GM20000 (cell line): ENCODE data around the gene SLIT3.

ENCODE experiments used
- DNase-seq: peaks from one replicate; pipeline ENCODE4 v3.0.0; 2012; ENCODE audit warnings: low spot score
- CTCF ChIP-seq: IDR thresholded peaks from 2 replicates; pipeline ENCODE4 v1.5.1; 2012; ENCODE audit warnings: mild to moderate bottlenecking, control low read depth; ENCODE audit errors: extremely low read depth, missing control alignments

The SLIT3 gene

GRCh38 chr5:168766426-168766700 lies 534.6 kb downstream of the SLIT3 start:
- TF ChIP-seq CTCF, result no peak
- no peak for DNase-seq

- no peak for DNase-seq
- no peak for TF ChIP-seq CTCF
Observed at GRCh38 chr5:168765551-168766425, 535.2 kb downstream of the SLIT3 start.

GRCh38 chr5:168765086-168765550 lies 535.8 kb downstream of the SLIT3 start:
- no peak for DNase-seq
- no peak for TF ChIP-seq CTCF

GRCh38 chr5:168756453-168757391 lies 544.2 kb downstream of the SLIT3 start:
- no peak for TF ChIP-seq CTCF
- no peak for DNase-seq

- no peak for DNase-seq
- TF ChIP-seq CTCF, result no peak
Observed at GRCh38 chr5:168755548-168756093, 545.3 kb downstream of the SLIT3 start.

- no peak for DNase-seq
- no peak for TF ChIP-seq CTCF
Observed at GRCh38 chr5:168753691-168754254, 547.2 kb downstream of the SLIT3 start.
